ENCODE data around the gene TNNC1.

- TF ChIP-seq CTCF (IDR thresholded peaks at IDR 0.05) (no peak), POLR2A (IDR thresholded peaks at IDR 0.05) (no peak)
These were observed 47.6 kb downstream of the TNNC1 start for GRCh38 chr3:52406231-52406661.

Data from testis (tissue), 2 donors.